HG02798 (cell line): ENCODE data around the gene TMEM239.
"Not testable (repeated sequence)": the region's sequence is repeated elsewhere in the genome, so short reads cannot be mapped to it uniquely, and the experiment has no call there.

Source experiments
- ATAC-seq: cut with Tn5 transposase; IDR thresholded peaks from one replicate; pipeline ENCODE4 v1.9.1; 2021; ENCODE audit warnings: mild to moderate bottlenecking; ENCODE audit not compliant: unreplicated experiment, poor library complexity

TMEM239 gene

GRCh38 chr20:2816030-2816582, at the start of gene TMEM239:
TMEM239 (plus strand) TSS chr20:2816364; CDS start chr20:2816555, 191 bp downstream.
- no peak for ATAC-seq

- ATAC-seq: no peak
Measured at GRCh38 chr20:2767768-2768631, 48.2 kb upstream of the TMEM239 start.

- ATAC-seq: no peak
Measured at GRCh38 chr20:2768632-2769015, 47.5 kb upstream of the TMEM239 start.

GRCh38 chr20:2770091-2770490, 46.1 kb upstream of the TMEM239 start:
- not testable (repeated sequence) for ATAC-seq

- ATAC-seq: no peak
Measured at GRCh38 chr20:2771631-2772080, 44.5 kb upstream of the TMEM239 start.

GRCh38 chr20:2773812-2774211, 42.4 kb upstream of the TMEM239 start:
- ATAC-seq: no peak

GRCh38 chr20:2775139-2775538, 41.0 kb upstream of the TMEM239 start:
- ATAC-seq: no peak

- ATAC-seq: no peak
Measured at GRCh38 chr20:2778602-2779321, 37.4 kb upstream of the TMEM239 start.

- no peak for ATAC-seq
Measured at GRCh38 chr20:2780948-2781347, 35.2 kb upstream of the TMEM239 start.

- no peak for ATAC-seq
Measured at GRCh38 chr20:2783908-2784566, 32.1 kb upstream of the TMEM239 start.

GRCh38 chr20:2793471-2793870, 22.7 kb upstream of the TMEM239 start:
- ATAC-seq: no peak

- ATAC-seq: no peak
Measured at GRCh38 chr20:2794202-2794748, 21.9 kb upstream of the TMEM239 start.

GRCh38 chr20:2794866-2795447, 21.2 kb upstream of the TMEM239 start:
- no peak for ATAC-seq

- no peak for ATAC-seq
Measured at GRCh38 chr20:2795451-2795850, 20.7 kb upstream of the TMEM239 start.

- no peak for ATAC-seq
Measured at GRCh38 chr20:2796011-2796660, 20.0 kb upstream of the TMEM239 start.

- ATAC-seq: no peak
Measured at GRCh38 chr20:2797136-2797983, 18.8 kb upstream of the TMEM239 start.

GRCh38 chr20:2798095-2798805, 17.9 kb upstream of the TMEM239 start:
- no peak for ATAC-seq

GRCh38 chr20:2798814-2799213, 17.4 kb upstream of the TMEM239 start:
- no peak for ATAC-seq
